Neural crest cell (in vitro differentiated cells): ENCODE data around the gene IAH1. TPM values are rescaled to one million over a fixed set of nuclear protein-coding genes. Genes with fewer than 3 reads are reported as not detected.

ENCODE experiments used
- DNase-seq: peaks from one replicate; pipeline ENCODE4 v3.0.0; 2021; ENCODE audit warnings: low read depth, mixed read lengths, low spot score
- H3K27ac Mint-ChIP-seq: one replicate; pipeline ENCODE4 v1.8.0; 2021; ENCODE audit warnings: mild to moderate bottlenecking, mixed read lengths; ENCODE audit not compliant: unreplicated experiment
- H3K27me3 Mint-ChIP-seq: 2 replicates; pipeline ENCODE4 v1.8.0; 2021; ENCODE audit warnings: low read depth, mild to moderate bottlenecking, mixed read lengths
- H3K36me3 Mint-ChIP-seq: 2 replicates; pipeline ENCODE4 v1.8.0; 2021; ENCODE audit warnings: low read depth, mild to moderate bottlenecking, mixed read lengths
- H3K4me1 Mint-ChIP-seq: 2 replicates; pipeline ENCODE4 v1.8.0; 2021; ENCODE audit warnings: mixed read lengths
- H3K4me3 Mint-ChIP-seq: one replicate; pipeline ENCODE4 v1.8.0; 2021; ENCODE audit warnings: mild to moderate bottlenecking, mixed read lengths
- H3K9me3 Mint-ChIP-seq: 2 replicates; pipeline ENCODE4 v1.8.0; 2021; ENCODE audit warnings: mixed read lengths
- total RNA-seq: library from RNA; stranded (reverse); gene quantifications from 2 replicates; pipeline ENCODE4 v1.2.1, GENCODE V29; 2021
- TF ChIP-seq, protein P1 (sequence below): fragments of 200-600 bp; sonication (generic); conservative IDR thresholded peaks from 2 replicates; pipeline ENCODE4 v1.5.0; 2021; ENCODE audit warnings: antibody characterized with exemption, mild to moderate bottlenecking

IAH1 gene
- total RNA-seq, 1 donor from 2014 or later = 38.6 TPM

DNA sequence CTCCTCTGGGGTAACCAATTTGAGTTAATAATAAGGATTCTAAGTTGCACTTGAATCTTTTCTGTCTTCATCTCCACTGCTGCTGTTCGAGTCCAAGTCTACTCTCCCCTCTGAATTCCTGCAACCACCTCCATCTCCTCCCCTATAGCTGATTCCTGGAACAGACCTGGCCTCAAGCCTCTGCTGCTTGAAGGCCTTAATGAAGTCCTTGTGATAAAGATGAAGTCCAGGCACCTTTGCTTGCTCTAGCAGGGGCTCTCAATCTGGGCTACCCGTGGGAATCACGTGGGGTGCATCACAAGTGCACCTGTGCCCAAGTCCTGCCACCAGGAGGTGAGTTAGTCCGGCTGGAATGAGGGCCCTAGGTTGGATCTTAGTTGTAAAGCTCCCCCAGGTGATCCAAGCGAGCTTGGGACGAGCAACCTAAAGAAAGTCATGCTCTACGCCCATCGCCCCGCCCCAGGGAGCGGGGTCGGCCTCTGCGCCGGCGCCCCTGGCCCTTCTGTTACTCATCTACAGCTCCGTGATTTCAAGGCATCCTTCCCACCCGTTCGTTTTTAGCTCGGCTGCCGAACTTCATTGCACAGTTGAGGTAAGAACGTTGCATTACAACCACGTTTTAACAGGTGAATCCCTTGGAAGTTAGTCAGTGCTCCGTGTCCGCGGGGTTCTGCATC lies 905 bp upstream of the IAH1 start:
- TF ChIP-seq, protein P1, sequence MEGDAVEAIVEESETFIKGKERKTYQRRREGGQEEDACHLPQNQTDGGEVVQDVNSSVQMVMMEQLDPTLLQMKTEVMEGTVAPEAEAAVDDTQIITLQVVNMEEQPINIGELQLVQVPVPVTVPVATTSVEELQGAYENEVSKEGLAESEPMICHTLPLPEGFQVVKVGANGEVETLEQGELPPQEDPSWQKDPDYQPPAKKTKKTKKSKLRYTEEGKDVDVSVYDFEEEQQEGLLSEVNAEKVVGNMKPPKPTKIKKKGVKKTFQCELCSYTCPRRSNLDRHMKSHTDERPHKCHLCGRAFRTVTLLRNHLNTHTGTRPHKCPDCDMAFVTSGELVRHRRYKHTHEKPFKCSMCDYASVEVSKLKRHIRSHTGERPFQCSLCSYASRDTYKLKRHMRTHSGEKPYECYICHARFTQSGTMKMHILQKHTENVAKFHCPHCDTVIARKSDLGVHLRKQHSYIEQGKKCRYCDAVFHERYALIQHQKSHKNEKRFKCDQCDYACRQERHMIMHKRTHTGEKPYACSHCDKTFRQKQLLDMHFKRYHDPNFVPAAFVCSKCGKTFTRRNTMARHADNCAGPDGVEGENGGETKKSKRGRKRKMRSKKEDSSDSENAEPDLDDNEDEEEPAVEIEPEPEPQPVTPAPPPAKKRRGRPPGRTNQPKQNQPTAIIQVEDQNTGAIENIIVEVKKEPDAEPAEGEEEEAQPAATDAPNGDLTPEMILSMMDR = peak; percentile 49
- H3K27me3 Mint-ChIP-seq = no peaks in the 10 kb centered on the region
- H3K36me3 Mint-ChIP-seq = peaks cover 18% of the 10 kb centered on the region
- DNase-seq = no peak
- H3K4me3 Mint-ChIP-seq = peak overlapping the region; percentile 60
- H3K9me3 Mint-ChIP-seq = no peaks in the 10 kb centered on the region
- H3K27ac Mint-ChIP-seq = no peak overlapping the region
- H3K4me1 Mint-ChIP-seq = peaks cover 21% of the 10 kb centered on the region

DNA sequence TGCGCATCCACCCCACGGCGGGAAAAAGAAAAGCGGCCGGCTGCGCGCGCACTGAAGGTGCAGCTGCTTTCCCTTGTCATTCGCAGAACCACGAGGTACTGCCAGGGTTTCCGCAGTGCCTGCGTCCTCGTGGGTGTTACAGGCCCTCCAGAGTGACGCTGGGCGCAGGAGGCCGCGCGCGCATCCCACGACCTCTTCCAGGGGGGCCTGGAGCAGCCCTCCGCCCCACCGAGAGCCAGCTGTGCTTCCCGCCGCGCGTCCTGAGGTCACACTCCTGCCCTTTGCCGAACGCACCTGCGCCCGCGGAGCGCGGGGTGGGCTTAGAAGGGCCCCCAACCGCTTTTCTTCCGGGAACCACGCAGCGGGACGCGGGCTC lies 378 bp upstream of the IAH1 start:
- peaks cover 18% of the 10 kb centered on the region for H3K36me3 Mint-ChIP-seq
- peaks cover 22% of the 10 kb centered on the region for H3K4me1 Mint-ChIP-seq
- H3K9me3 Mint-ChIP-seq = no peaks in the 10 kb centered on the region
- DNase-seq = no peak
- H3K27ac Mint-ChIP-seq = no peak overlapping the region
- H3K4me3 Mint-ChIP-seq = peak overlapping the region; percentile 60
- TF ChIP-seq, protein P1 = no peak
- no peaks in the 10 kb centered on the region for H3K27me3 Mint-ChIP-seq

DNA sequence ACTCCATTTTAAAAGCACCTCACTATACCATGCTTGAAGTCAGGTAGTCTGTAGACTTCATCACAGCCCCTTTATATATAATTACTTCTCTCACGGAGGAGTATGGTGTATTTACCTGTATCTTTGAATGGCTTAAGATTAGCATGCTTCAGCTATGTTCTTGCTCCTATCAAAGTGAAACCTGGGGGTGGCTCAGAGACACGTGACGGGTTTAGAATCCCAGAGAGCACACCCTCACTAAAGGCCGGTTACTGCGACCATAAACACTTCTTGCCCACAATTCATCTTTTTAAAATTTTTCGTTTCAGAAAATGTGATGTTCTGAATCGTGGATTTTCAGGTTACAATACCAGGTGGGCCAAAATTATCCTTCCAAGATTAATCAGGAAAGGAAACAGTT lies 3.6 kb downstream of the IAH1 start:
- Mint-ChIP-seq H3K4me1 (peaks cover 22% of the 10 kb centered on the region), H3K4me3 (no peak overlapping the region), H3K27me3 (no peaks in the 10 kb centered on the region), H3K9me3 (no peaks in the 10 kb centered on the region), H3K27ac (no peak overlapping the region), H3K36me3 (peaks cover 9% of the 10 kb centered on the region)
- TF ChIP-seq, protein P1 = no peak
- DNase-seq = no peak

DNA sequence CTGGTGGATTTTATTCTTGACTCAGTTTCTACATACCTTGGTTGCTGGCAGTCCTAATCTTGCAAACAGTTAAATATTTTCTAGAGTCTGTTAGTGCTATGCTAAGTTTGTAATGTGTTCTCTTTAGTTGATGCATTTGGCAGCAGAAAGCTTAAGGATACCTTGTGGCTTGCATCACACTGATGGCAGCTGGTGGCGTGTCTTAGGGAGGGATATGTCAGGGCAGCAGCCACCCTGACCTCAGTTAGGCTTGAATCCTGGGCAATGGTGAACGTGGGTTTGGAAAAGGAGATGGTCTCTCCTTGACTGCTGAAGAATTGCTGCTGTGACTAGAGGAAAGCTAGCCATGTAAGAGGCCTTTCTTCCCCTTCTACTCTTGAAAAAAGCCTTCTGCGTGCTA lies 4.2 kb downstream of the IAH1 start:
- Mint-ChIP-seq H3K9me3 (no peaks in the 10 kb centered on the region), H3K27me3 (no peaks in the 10 kb centered on the region), H3K27ac (no peak overlapping the region), H3K4me3 (no peak overlapping the region), H3K4me1 (peaks cover 22% of the 10 kb centered on the region), H3K36me3 (peaks cover 3% of the 10 kb centered on the region)
- DNase-seq = no peak
- TF ChIP-seq, protein P1 = no peak

DNA sequence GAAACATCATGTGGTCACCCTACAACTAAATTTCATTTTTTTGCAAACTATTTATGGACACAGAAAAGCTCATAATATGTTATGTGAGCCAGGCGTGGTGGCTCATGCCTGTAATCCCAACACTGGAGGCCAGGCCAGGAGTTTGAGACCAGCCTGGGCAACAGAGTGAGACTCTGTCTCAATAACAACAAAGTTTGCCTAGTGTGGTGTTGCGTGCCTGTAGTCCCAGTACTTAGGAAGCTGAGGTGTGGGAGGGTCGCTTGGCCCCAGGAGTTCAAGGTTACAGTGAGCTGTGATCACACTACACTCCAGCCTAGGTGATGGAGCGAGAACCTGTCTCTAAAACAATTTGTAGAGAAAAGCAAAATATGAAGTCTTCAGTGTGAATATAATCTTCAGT lies 5.8 kb downstream of the IAH1 start:
- H3K27me3 Mint-ChIP-seq = no peaks in the 10 kb centered on the region
- peaks cover 5% of the 10 kb centered on the region for H3K36me3 Mint-ChIP-seq
- no peaks in the 10 kb centered on the region for H3K9me3 Mint-ChIP-seq
- H3K4me3 Mint-ChIP-seq = no peak overlapping the region
- TF ChIP-seq, protein P1 = no peak
- peak overlapping the region; percentile 40 for H3K27ac Mint-ChIP-seq
- DNase-seq = no peak
- peaks cover 20% of the 10 kb centered on the region for H3K4me1 Mint-ChIP-seq
